ENCODE results near the gene TMEM129. TPM values are rescaled to one million over a fixed set of nuclear protein-coding genes. Genes with fewer than 3 reads are reported as not detected.

The TMEM129 gene
- total and polyA plus RNA-seq, 10 of the 15 experiments (the other 5 are each of a cell fraction or from before 2014, with no cell fraction given) = 0.19 to 24.9 (median 13.2) TPM

DNA sequence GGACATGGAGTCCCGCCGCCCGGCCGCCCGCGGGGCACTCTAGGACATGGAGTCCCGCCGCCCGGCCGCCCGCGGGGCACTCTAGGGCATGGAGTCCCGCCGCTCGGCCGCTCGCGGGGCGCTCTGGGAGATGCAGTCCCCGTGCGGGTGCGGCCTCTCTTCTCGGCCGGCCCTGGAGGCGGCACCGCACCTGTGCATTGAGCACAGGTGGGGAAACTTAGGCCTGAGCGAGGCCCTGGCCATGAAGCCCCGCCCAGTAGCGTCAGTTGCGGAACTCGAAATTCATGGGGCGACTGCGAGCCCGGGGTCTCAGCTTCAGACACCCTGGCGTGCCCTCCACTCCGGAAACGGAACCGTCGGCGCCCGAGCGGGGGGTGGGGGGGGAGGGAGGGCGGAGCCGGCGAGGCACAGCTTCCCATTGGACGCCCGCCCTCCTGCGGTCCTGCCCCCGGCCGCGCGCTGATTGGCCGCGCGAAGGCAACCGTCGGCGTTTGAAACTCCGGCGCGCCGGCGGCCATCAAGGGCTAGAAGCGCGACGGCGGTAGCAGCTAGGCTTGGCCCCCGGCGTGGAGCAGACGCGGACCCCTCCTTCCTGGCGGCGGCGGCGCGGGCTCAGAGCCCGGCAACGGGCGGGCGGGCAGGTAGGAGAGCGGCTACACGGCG, at the start of gene TMEM129, which contains the start of gene TACC3 (continued):
- peak; percentile 7; the same call in 1 of the 2 replicates for TF ChIP-seq GATAD2B (conservative IDR thresholded peaks at IDR 0.05; ENCODE audit: low read depth)
- peak in 1 of 2 experiments; percentile 63; a peak in 1 of 4 replicates for TF ChIP-seq BHLHE40 (IDR thresholded peaks at IDR 0.05; ENCODE audit: borderline replicate concordance in 1 of 2, low read depth in 2 of 2, low read length in 1 of 2)
- no peak for TF ChIP-seq CHD1 (IDR thresholded peaks at IDR 0.05; ENCODE audit: low read depth, low read length)
- TF ChIP-seq ZNF622 (IDR thresholded peaks at IDR 0.05) = no peak
- TF ChIP-seq, protein P1, sequence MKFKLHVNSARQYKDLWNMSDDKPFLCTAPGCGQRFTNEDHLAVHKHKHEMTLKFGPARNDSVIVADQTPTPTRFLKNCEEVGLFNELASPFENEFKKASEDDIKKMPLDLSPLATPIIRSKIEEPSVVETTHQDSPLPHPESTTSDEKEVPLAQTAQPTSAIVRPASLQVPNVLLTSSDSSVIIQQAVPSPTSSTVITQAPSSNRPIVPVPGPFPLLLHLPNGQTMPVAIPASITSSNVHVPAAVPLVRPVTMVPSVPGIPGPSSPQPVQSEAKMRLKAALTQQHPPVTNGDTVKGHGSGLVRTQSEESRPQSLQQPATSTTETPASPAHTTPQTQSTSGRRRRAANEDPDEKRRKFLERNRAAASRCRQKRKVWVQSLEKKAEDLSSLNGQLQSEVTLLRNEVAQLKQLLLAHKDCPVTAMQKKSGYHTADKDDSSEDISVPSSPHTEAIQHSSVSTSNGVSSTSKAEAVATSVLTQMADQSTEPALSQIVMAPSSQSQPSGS (IDR thresholded peaks at IDR 0.05; ENCODE audit: low read length) = no peak
- no peak for TF ChIP-seq RAD51 (IDR thresholded peaks at IDR 0.05)
- TF ChIP-seq, protein P2, sequence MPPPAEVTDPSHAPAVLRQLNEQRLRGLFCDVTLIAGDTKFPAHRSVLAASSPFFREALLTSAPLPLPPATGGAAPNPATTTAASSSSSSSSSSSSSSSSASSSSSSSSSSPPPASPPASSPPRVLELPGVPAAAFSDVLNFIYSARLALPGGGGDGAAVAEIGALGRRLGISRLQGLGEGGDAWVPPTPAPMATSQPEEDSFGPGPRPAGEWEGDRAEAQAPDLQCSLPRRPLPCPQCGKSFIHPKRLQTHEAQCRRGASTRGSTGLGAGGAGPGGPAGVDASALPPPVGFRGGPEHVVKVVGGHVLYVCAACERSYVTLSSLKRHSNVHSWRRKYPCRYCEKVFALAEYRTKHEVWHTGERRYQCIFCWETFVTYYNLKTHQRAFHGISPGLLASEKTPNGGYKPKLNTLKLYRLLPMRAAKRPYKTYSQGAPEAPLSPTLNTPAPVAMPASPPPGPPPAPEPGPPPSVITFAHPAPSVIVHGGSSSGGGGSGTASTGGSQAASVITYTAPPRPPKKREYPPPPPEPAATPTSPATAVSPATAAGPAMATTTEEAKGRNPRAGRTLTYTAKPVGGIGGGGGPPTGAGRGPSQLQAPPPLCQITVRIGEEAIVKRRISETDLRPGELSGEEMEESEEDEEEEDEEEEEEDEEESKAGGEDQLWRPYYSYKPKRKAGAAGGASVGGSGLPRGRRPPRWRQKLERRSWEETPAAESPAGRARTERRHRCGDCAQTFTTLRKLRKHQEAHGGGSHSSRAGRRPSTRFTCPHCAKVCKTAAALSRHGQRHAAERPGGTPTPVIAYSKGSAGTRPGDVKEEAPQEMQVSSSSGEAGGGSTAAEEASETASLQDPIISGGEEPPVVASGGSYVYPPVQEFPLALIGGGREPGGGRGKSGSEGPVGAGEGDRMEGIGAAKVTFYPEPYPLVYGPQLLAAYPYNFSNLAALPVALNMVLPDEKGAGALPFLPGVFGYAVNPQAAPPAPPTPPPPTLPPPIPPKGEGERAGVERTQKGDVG (CRISPR knock-in tag; IDR thresholded peaks at IDR 0.05) = no peak
- TF ChIP-seq USF2 (IDR thresholded peaks at IDR 0.05; ENCODE audit: borderline replicate concordance, low read depth, low read length) = no peak
- TF ChIP-seq NR2F1 (conservative IDR thresholded peaks at IDR 0.05) = no peak
- no peak for TF ChIP-seq HDGF (IDR thresholded peaks at IDR 0.05)
- no peak for TF ChIP-seq ATF7 (IDR thresholded peaks at IDR 0.05; ENCODE audit: low read depth)
- no peak for TF ChIP-seq POLR2A (IDR thresholded peaks at IDR 0.05; ENCODE audit: low read depth, low read length)
- TF ChIP-seq, protein P3, sequence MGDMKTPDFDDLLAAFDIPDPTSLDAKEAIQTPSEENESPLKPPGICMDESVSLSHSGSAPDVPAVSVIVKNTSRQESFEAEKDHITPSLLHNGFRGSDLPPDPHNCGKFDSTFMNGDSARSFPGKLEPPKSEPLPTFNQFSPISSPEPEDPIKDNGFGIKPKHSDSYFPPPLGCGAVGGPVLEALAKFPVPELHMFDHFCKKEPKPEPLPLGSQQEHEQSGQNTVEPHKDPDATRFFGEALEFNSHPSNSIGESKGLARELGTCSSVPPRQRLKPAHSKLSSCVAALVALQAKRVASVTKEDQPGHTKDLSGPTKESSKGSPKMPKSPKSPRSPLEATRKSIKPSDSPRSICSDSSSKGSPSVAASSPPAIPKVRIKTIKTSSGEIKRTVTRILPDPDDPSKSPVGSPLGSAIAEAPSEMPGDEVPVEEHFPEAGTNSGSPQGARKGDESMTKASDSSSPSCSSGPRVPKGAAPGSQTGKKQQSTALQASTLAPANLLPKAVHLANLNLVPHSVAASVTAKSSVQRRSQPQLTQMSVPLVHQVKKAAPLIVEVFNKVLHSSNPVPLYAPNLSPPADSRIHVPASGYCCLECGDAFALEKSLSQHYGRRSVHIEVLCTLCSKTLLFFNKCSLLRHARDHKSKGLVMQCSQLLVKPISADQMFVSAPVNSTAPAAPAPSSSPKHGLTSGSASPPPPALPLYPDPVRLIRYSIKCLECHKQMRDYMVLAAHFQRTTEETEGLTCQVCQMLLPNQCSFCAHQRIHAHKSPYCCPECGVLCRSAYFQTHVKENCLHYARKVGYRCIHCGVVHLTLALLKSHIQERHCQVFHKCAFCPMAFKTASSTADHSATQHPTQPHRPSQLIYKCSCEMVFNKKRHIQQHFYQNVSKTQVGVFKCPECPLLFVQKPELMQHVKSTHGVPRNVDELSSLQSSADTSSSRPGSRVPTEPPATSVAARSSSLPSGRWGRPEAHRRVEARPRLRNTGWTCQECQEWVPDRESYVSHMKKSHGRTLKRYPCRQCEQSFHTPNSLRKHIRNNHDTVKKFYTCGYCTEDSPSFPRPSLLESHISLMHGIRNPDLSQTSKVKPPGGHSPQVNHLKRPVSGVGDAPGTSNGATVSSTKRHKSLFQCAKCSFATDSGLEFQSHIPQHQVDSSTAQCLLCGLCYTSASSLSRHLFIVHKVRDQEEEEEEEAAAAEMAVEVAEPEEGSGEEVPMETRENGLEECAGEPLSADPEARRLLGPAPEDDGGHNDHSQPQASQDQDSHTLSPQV (IDR thresholded peaks at IDR 0.05) = no peak
- TF ChIP-seq BRCA1 (IDR thresholded peaks at IDR 0.05; ENCODE audit: low read depth, low read length) = no peak
- TF ChIP-seq IRF5 (IDR thresholded peaks at IDR 0.05; ENCODE audit: borderline replicate concordance) = no peak
- no peak for TF ChIP-seq SMARCA5 (IDR thresholded peaks at IDR 0.05)
- peak; percentile 98 for TF ChIP-seq SIN3A (IDR thresholded peaks at IDR 0.05; ENCODE audit: low read depth, low read length)
- no peak for TF ChIP-seq ZNF217 (IDR thresholded peaks at IDR 0.05)
- TF ChIP-seq SREBF2 (IDR thresholded peaks at IDR 0.05; ENCODE audit: low read length) = 0 out of 2 replicates have a peak, but pooled peaks have one; percentile 39
- TF ChIP-seq IRF4 (IDR thresholded peaks at IDR 0.05; ENCODE audit: low read depth, low read length) = no peak
- TF ChIP-seq STAT3 (IDR thresholded peaks at IDR 0.05; ENCODE audit: low read depth, low read length) = no peak
- TF ChIP-seq ZNF24 (IDR thresholded peaks at IDR 0.05) = no peak

Measured in GM12878 (cell line).